HAP-1 (cell line): ENCODE data around the gene CALHM3.

Experiments
- DNase-seq, 2 experiments: peaks; one replicate each; pipeline ENCODE4 v3.0.0-alpha.2; 2016 to 2020; ENCODE audit warnings: low spot score in 2 of 2
- H3K27me3 ChIP-seq: fragments of 250-450 bp; sonication (Bioruptor Pico); 2 replicates; pipeline ENCODE4 v1.5.1; 2020; ENCODE audit warnings: low read depth, mild to moderate bottlenecking, moderate library complexity
- H3K36me3 ChIP-seq: fragments of 250-450 bp; sonication (Bioruptor Pico); replicated peaks from 2 replicates; pipeline ENCODE4 v1.5.1; 2020; ENCODE audit warnings: mild to moderate bottlenecking
- H3K4me1 ChIP-seq: fragments of 250-450 bp; sonication (Bioruptor Pico); 2 replicates; pipeline ENCODE4 v1.5.1; 2020; ENCODE audit warnings: mild to moderate bottlenecking
- H3K4me3 ChIP-seq: fragments of 250-450 bp; sonication (Bioruptor Pico); 2 replicates; pipeline ENCODE4 v1.5.1; 2020; ENCODE audit warnings: mild to moderate bottlenecking, moderate library complexity
- H3K9me3 ChIP-seq: fragments of 250-450 bp; sonication (Bioruptor Pico); 2 replicates; pipeline ENCODE4 v1.5.1; 2020; ENCODE audit warnings: mild to moderate bottlenecking, moderate library complexity
- in situ Hi-C: fragments of 300-500 bp; cut with MboI; formaldehyde crosslinking; loops from 3 replicates; pipeline ENCODE4 v1.14.3; 2020; ENCODE audit warnings: low sequenced_read_pairs, inconsistent platforms, mixed read lengths

Gene CALHM3

GRCh38 chr10:103445767-103446567 is 33.1 kb downstream of the CALHM3 start:
- Histone ChIP-seq H3K36me3 (peaks cover 65% of the 10 kb centered on the region), H3K27me3 (no peaks in the 10 kb centered on the region), H3K9me3 (no peaks in the 10 kb centered on the region), H3K4me3 (no peak overlapping the region), H3K4me1 (peaks cover 2% of the 10 kb centered on the region; the same call in 1 of the 2 replicates)
- in situ Hi-C loops, result no loop called here
- no peak for DNase-seq

GRCh38 chr10:103445366-103445765 is 33.7 kb downstream of the CALHM3 start:
- H3K4me3 ChIP-seq, result no peak overlapping the region
- H3K9me3 ChIP-seq, result no peaks in the 10 kb centered on the region
- H3K27me3 ChIP-seq, result no peaks in the 10 kb centered on the region
- no peaks in the 10 kb centered on the region for H3K4me1 ChIP-seq
- no peak for DNase-seq
- peaks cover 71% of the 10 kb centered on the region for H3K36me3 ChIP-seq
- in situ Hi-C loops, result no loop called here

GRCh38 chr10:103444478-103444877 is 34.6 kb downstream of the CALHM3 start:
- H3K4me1 ChIP-seq, result no peaks in the 10 kb centered on the region
- DNase-seq, result no peak
- H3K27me3 ChIP-seq, result no peaks in the 10 kb centered on the region
- peaks cover 80% of the 10 kb centered on the region for H3K36me3 ChIP-seq
- no peak overlapping the region for H3K4me3 ChIP-seq
- in situ Hi-C loops, result no loop called here
- no peaks in the 10 kb centered on the region for H3K9me3 ChIP-seq

GRCh38 chr10:103443475-103444185 is 35.4 kb downstream of the CALHM3 start:
- Histone ChIP-seq H3K36me3 (peaks cover 87% of the 10 kb centered on the region), H3K9me3 (no peaks in the 10 kb centered on the region), H3K27me3 (no peaks in the 10 kb centered on the region), H3K4me3 (no peak overlapping the region), H3K4me1 (no peaks in the 10 kb centered on the region)
- no peak for DNase-seq
- in situ Hi-C loops, result no loop called here

GRCh38 chr10:103442031-103442461 is 37.0 kb downstream of the CALHM3 start:
- no peaks in the 10 kb centered on the region for H3K4me1 ChIP-seq
- no peak overlapping the region for H3K4me3 ChIP-seq
- in situ Hi-C loops, result no loop called here
- no peaks in the 10 kb centered on the region for H3K9me3 ChIP-seq
- H3K27me3 ChIP-seq, result no peaks in the 10 kb centered on the region
- no peak for DNase-seq
- peaks cover 98% of the 10 kb centered on the region for H3K36me3 ChIP-seq

- Histone ChIP-seq H3K4me1 (no peaks in the 10 kb centered on the region), H3K4me3 (no peak overlapping the region), H3K36me3 (peaks cover 98% of the 10 kb centered on the region), H3K27me3 (no peaks in the 10 kb centered on the region), H3K9me3 (no peaks in the 10 kb centered on the region)
- no peak for DNase-seq
- in situ Hi-C loops, result no loop called here
These were observed 37.4 kb downstream of the CALHM3 start for GRCh38 chr10:103441611-103442010.

GRCh38 chr10:103441206-103441605 is 37.8 kb downstream of the CALHM3 start:
- in situ Hi-C loops, result no loop called here
- H3K27me3 ChIP-seq, result no peaks in the 10 kb centered on the region
- H3K4me1 ChIP-seq, result no peaks in the 10 kb centered on the region
- DNase-seq, result no peak
- H3K4me3 ChIP-seq, result no peak overlapping the region
- no peaks in the 10 kb centered on the region for H3K9me3 ChIP-seq
- H3K36me3 ChIP-seq, result peaks cover 98% of the 10 kb centered on the region

- no peaks in the 10 kb centered on the region for H3K27me3 ChIP-seq
These were observed 38.6 kb downstream of the CALHM3 start for GRCh38 chr10:103440416-103440815.

GRCh38 chr10:103439776-103440175 is 39.3 kb downstream of the CALHM3 start:
- no peaks in the 10 kb centered on the region for H3K9me3 ChIP-seq
- H3K36me3 ChIP-seq, result peaks cover 94% of the 10 kb centered on the region
- DNase-seq, result no peak
- no peaks in the 10 kb centered on the region for H3K4me1 ChIP-seq
- in situ Hi-C loops, result no loop called here
- H3K4me3 ChIP-seq, result no peak overlapping the region
- no peaks in the 10 kb centered on the region for H3K27me3 ChIP-seq

More at GRCh38 chr10:103440416-103440815, 38.6 kb downstream of the CALHM3 start:
- Histone ChIP-seq H3K4me1 (no peaks in the 10 kb centered on the region), H3K36me3 (peaks cover 96% of the 10 kb centered on the region), H3K4me3 (no peak overlapping the region), H3K9me3 (no peaks in the 10 kb centered on the region)
- no peak for DNase-seq
- in situ Hi-C loops, result no loop called here

GRCh38 chr10:103433858-103434257 is 45.2 kb downstream of the CALHM3 start:
- in situ Hi-C loops, result no loop called here
- Histone ChIP-seq H3K4me3 (no peak overlapping the region), H3K9me3 (no peaks in the 10 kb centered on the region), H3K36me3 (peaks cover 94% of the 10 kb centered on the region), H3K4me1 (peaks cover 4% of the 10 kb centered on the region; the same call in 1 of the 2 replicates), H3K27me3 (no peaks in the 10 kb centered on the region)
- DNase-seq, result no peak

GRCh38 chr10:103431902-103432301 is 47.1 kb downstream of the CALHM3 start:
- H3K4me1 ChIP-seq, result peaks cover 4% of the 10 kb centered on the region; the same call in 1 of the 2 replicates
- no peaks in the 10 kb centered on the region for H3K27me3 ChIP-seq
- in situ Hi-C loops, result no loop called here
- no peaks in the 10 kb centered on the region for H3K9me3 ChIP-seq
- no peak overlapping the region for H3K4me3 ChIP-seq
- H3K36me3 ChIP-seq, result peaks cover 93% of the 10 kb centered on the region
- DNase-seq, result peak in 1 of 2 experiments; percentile 46

- no peak for DNase-seq
- Histone ChIP-seq H3K36me3 (peaks cover 93% of the 10 kb centered on the region), H3K27me3 (no peaks in the 10 kb centered on the region), H3K4me3 (no peak overlapping the region), H3K4me1 (peaks cover 4% of the 10 kb centered on the region; the same call in 1 of the 2 replicates), H3K9me3 (no peaks in the 10 kb centered on the region)
- in situ Hi-C loops, result no loop called here
These were observed 49.4 kb downstream of the CALHM3 start for GRCh38 chr10:103429647-103430046.

GRCh38 chr10:103428989-103429643 is 49.9 kb downstream of the CALHM3 start:
- in situ Hi-C loops, result no loop called here
- Histone ChIP-seq H3K4me1 (peaks cover 4% of the 10 kb centered on the region; the same call in 1 of the 2 replicates), H3K27me3 (no peaks in the 10 kb centered on the region), H3K36me3 (peaks cover 93% of the 10 kb centered on the region), H3K9me3 (no peaks in the 10 kb centered on the region), H3K4me3 (no peak overlapping the region)
- DNase-seq, result no peak

GRCh38 chr10:103427866-103428265 is 51.2 kb downstream of the CALHM3 start:
- in situ Hi-C loops, result no loop called here
- no peak overlapping the region for H3K4me3 ChIP-seq
- H3K4me1 ChIP-seq, result peaks cover 4% of the 10 kb centered on the region; the same call in 1 of the 2 replicates
- H3K27me3 ChIP-seq, result no peaks in the 10 kb centered on the region
- DNase-seq, result no peak
- H3K36me3 ChIP-seq, result peaks cover 93% of the 10 kb centered on the region
- H3K9me3 ChIP-seq, result no peaks in the 10 kb centered on the region
